ENCODE results near the gene NME2.
"Not testable (repeated sequence)": the region's sequence is repeated elsewhere in the genome, so short reads cannot be mapped to it uniquely, and the experiment has no call there.

Gene NME2
- 1.5 to 3.4 reads per million in 2 experiments for total RNA-seq

DNA sequence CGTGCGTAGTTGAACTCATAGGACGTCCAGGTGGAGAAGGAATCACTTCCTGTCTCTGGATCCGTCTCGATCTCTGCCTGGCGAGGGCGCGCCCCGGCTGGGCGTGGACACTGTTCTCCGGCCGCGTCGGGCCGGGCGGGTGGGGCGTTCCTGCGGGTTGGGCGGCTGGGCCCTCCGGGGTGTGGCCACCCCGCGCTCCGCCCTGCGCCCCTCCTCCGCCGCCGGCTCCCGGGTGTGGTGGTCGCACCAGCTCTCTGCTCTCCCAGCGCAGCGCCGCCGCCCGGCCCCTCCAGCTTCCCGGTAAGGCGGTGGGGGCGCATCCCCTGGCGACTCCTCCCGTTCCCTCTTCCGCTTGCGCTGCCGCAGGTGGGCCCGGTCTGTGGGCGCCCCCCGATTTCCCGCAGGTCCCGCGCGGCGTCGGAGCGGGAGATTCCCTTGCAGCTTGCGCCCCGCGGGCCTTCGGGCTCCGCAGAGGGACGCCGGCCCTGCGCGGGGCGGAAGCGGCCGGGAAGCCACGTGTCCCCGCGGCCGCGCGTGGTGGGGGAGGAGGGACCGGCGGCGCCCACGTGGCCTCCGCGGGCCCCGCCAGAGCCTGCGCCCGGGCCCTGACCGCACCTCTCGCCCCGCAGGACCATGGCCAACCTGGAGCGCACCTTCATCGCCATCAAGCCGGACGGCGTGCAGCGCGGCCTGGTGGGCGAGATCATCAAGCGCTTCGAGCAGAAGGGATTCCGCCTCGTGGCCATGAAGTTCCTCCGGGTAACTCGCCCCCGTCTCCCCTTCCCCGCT is at the start of gene NME2:
Gene NME2 (plus strand): TSS at position 214 of the 789 bp plus-strand sequence. CDS start 420 bp downstream, at position 634.
- DNase-seq (ENCODE audit: low read depth): peak; percentile 31

DNA sequence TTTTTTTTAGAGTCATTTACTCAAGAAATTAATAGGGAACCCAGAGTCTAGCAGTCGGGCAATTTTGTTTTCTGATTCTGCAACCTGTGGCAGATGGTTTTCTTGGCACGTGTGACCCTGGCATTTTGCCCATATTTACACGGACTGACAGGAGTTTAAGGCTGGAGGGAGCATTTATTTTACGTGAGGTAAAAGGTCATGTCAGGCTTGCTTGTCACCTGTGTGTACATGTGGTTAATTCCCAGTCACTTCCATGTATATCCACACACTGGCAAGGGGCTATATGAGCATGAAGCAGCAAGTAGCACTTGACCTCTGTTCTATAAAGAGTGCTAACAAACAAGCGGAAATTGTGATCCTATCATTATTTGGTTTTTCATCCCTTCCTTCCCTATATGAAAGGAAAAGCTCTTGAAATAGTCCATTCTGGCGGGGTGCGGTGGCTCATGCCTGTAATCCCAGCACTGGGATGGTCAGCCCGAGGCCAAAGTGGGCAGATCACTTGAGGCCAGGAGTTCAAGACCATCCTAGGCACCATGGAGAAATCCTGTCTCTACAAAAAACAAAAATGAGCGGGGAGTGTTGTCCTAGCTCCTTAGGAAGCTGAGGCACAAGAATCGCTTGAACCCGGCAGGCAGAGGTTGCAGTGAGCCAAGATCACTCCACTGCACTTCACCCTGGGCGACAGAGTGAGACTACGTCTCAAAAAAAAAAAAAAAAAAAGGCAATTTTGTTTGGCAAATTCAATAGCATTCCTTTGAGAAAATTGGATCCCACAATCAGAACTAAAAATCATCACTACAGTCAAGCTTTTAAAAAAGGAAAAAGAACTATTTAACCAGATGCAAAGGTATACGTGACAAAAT is 47.6 kb upstream of the NME2 start:
- DNase-seq (ENCODE audit: low read depth): no peak

GRCh38 chr17:51119415-51120356 is 46.5 kb upstream of the NME2 start:
- DNase-seq (ENCODE audit: low read depth): no peak

- peak; percentile 35 for DNase-seq (ENCODE audit: low read depth)
Measured at GRCh38 chr17:51120357-51120738, 45.9 kb upstream of the NME2 start.

DNA sequence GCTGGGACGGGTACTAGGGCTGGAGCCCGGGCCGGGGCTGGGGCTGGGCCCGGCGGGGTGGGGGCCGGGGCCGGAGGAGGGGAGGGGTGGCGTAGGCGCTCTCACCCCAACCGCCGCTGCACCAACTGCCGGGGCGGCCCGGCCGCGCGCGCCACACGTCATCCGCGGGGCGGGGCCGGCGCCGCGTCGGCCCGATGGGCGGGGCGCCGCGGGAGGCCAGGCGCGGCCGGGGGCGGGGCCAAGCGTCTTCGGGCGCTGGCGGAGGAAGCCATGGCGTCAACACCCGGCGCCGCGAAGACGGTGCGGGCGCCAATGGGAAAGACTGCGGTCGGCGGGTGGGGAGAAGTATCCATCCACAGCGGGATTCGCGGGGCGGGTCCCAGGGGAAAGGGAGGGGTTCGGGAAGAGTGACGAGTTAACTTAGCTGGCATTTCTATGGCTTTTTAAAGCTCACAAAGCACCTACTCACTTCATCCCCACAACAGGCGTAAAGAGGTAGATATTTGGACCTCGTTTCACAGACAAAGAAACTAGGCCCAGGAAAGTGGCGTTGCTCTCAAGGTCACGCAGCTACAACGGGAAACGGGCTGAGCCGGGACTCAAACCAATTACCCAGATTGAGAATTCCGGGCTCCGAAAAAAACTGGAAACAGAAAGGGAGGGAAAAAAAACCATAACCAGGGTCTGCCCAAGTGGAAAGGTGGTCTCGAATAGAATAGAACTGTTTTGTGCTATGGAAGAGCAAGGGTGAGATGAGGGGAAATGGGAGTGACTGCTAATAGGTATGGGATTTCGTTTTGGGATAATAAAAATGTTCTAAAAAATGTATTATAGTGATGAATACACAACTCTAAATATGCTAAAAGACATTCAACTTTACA is 45.2 kb upstream of the NME2 start, which contains the start of gene SPAG9:
Gene SPAG9 (minus strand): TSS at position 130 of the 881 bp plus-strand sequence. CDS start 212 bp downstream, outside the sequence.
- peak; percentile 86 for DNase-seq (ENCODE audit: low read depth)

- DNase-seq (ENCODE audit: low read depth): peak; percentile 47
Measured at GRCh38 chr17:51121620-51122472, 44.4 kb upstream of the NME2 start.

DNA sequence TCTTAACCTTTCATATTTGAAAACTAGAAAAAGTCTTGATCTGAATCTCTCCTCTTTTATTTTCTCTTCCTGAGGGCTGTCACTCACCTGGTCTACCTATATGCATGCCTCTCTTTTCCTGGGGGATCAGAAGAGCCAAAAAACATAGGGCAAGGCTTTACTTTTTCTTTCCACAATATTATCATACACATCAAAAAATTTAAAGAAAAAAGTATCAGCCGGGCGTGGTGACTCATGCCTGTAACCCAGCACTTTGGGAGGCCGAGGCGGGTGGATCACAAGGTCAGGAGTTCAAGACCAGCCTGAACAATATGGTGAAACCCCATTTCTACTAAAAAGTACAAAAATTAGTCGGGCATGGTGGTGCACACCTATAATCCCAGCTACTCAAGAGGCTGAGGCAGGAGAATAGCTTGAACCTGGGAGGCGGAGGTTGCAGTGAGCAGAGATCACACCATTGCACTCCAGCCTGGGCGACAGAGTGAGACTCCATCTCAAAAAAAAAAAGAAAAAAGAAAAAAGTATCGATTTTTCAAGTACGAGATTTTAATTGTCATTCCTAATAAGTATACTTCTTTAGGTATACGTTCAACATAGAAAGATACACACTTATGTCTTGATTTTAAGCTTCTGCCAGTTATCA is 43.6 kb upstream of the NME2 start:
- not testable (repeated sequence) for DNase-seq (ENCODE audit: low read depth)

DNA sequence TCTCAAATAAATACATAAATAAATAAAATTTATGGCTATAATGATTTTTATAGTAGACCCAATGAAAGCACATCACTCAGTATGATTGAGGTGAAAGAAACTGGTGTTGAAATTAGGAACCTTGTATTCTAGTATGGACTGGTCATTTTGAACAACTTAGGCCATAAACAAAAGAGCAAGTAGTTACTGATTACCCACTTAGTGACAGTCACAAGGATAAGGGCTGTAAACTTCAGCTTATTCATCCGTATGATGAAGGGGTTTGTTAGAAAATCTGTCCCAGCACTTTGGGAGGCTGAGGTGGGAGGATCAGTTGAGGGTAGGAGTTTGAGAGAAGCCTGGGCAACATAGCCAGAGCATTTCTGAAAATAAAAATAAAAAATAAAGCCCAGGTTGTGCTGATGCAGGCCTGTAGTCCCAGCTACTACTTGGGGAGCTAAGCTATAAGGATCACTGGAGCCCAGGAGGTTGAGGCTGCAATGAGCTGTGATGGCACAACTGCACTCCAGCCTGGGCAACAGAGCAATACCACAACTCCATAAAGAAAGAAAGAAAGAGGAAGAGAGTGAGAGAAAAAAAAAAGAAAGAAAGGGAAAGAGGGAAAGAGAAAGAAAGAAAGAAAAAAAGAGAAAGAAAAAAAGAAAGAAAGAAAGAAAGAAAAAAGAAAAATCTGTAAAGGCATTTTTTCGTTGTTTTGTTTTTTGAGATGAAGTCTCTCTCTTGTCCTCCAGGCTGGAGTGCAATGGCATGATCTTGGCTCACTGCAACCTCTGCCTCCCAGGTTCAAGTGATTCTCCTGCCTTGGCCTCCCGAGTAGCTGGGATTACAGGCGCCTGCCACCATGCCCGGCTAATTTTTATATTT is 41.3 kb upstream of the NME2 start:
- DNase-seq (ENCODE audit: low read depth): no peak

DNA sequence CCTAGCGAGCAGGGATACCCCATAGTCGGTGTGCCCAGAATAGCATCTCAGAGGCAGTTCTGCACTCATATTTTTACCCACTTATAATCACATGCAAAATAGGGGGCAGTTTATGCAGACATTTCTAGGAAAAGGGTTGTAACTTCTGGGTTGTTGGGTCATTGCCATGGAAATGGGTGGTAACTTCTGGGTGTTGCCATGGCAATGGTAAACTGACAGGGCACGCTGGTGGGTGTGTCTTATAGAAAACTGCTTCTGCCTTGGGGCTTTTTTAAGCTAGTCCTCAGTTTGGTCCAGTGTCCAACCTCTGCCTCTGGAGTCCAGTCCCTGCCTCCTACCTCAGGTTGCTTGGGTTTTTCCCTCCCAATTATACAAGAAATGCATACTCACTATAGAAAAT is 38.1 kb upstream of the NME2 start:
- no peak for DNase-seq (ENCODE audit: low read depth)

DNA sequence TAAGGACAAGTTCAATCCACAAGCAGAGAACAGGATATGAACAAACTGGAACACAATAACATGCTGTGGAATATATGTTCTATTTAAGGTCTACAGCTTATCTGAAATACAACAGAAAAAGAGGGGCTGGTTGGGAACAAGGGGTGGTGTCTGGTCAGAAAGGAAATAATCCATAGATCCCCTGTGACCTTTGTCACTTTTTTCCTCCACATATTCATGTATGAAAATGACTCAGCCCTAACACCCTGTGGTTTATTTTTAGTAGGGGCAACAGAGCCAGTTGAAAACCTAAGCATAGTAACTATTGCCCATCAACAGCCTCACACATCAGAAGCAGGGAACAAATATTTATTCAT is 33.3 kb upstream of the NME2 start:
- DNase-seq (ENCODE audit: low read depth): no peak

DNA sequence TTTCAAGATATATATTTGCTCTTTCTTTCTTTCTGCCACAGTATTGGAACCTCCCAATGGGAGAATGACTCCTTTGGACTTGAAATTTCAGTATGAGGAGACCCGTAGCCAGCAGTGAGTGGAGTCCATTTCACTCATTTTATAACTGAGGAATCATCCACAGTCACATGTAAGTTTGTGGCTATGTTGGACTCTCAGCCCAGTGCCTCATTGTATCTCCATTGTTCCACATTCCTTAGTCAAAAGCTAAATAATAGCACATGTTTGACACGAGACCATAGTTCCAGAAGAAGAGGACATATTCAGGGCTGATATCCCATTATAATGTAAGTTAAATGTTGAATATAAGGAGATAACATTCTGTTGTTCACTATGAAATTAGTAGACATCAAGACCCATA is 32.8 kb upstream of the NME2 start:
- DNase-seq (ENCODE audit: low read depth): no peak

DNA sequence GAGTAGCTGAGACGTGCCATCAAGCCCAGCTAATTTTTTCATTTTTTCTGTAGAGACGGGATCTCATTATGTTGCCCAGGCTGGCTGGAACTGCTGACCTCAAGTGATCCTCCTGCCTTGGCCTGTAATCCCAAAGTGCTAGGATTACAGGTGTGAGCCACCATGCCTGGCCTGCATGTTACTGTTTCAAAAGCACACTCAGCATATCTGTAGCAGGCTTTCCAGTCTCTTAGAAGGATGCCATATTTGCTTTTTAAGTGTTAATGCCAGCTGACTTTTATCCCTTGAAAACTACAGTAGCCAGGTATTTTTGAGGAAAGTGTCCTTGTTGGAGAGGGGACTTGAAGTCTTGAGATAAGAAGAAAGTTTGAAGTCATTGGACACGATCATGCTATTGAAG is 30.3 kb upstream of the NME2 start:
- no peak for DNase-seq (ENCODE audit: low read depth)

- no peak for DNase-seq (ENCODE audit: low read depth)
Measured at GRCh38 chr17:51142597-51142996, 23.6 kb upstream of the NME2 start.

- DNase-seq (ENCODE audit: low read depth): no peak
Measured at GRCh38 chr17:51144266-51145022, 21.8 kb upstream of the NME2 start.

GRCh38 chr17:51147650-51148049 is 18.6 kb upstream of the NME2 start:
- no peak for DNase-seq (ENCODE audit: low read depth)

- DNase-seq (ENCODE audit: low read depth): no peak
Measured at GRCh38 chr17:51149163-51149562, 17.0 kb upstream of the NME2 start.

- no peak for DNase-seq (ENCODE audit: low read depth)
Measured at GRCh38 chr17:51150932-51151331, 15.3 kb upstream of the NME2 start.

- DNase-seq (ENCODE audit: low read depth): no peak
Measured at GRCh38 chr17:51152766-51153209, 13.4 kb upstream of the NME2 start.

All from T follicular helper cell (primary cell).